Parathyroid adenoma (tissue), 2 donors: ENCODE measurements around the gene EIF1.

Experiments
- H2AFZ ChIP-seq: fragments of 300-600 bp; sonication (generic); one replicate; pipeline ENCODE4 v1.7.0; 2017; ENCODE audit warnings: antibody characterized with exemption, mild to moderate bottlenecking
- H3K27ac ChIP-seq: fragments of 300-600 bp; sonication (generic); one replicate; pipeline ENCODE4 v1.7.0; 2017
- H3K27me3 ChIP-seq: fragments of 300-600 bp; sonication (generic); one replicate; pipeline ENCODE4 v1.7.0; 2017; ENCODE audit warnings: low read length; ENCODE audit not compliant: control insufficient read depth, insufficient read depth
- H3K36me3 ChIP-seq: fragments of 300-600 bp; sonication (generic); one replicate; pipeline ENCODE4 v1.7.0; 2017; ENCODE audit warnings: low read length; ENCODE audit not compliant: control insufficient read depth, insufficient read depth
- H3K4me1 ChIP-seq: fragments of 300-600 bp; sonication (generic); one replicate; pipeline ENCODE4 v1.7.0; 2017; ENCODE audit warnings: control low read depth
- H3K4me2 ChIP-seq: fragments of 300-600 bp; sonication (generic); one replicate; pipeline ENCODE4 v1.7.0; 2017; ENCODE audit warnings: low read length
- H3K4me3 ChIP-seq: fragments of 300-600 bp; sonication (generic); one replicate; pipeline ENCODE4 v1.7.0; 2017; ENCODE audit warnings: low read depth, low read length
- H3K79me2 ChIP-seq: fragments of 300-600 bp; sonication (generic); one replicate; pipeline ENCODE4 v1.7.0; 2017; ENCODE audit warnings: control low read depth
- H3K9ac ChIP-seq: fragments of 300-600 bp; sonication (generic); one replicate; pipeline ENCODE4 v1.7.0; 2017; ENCODE audit warnings: mild to moderate bottlenecking
- H3K9me3 ChIP-seq: fragments of 300-600 bp; sonication (generic); one replicate; pipeline ENCODE4 v1.7.0; 2017; ENCODE audit warnings: low read length; ENCODE audit not compliant: control insufficient read depth
- TF ChIP-seq, protein P1 (sequence below): fragments of 300-600 bp; sonication (generic); IDR thresholded peaks from one replicate; pipeline ENCODE4 v1.7.0; 2017; ENCODE audit warnings: antibody characterized with exemption, mild to moderate bottlenecking
- donor health status: primary hyperparathyroidism.

EIF1 gene

GRCh38 chr17:41702712-41703111 is 14.0 kb downstream of the EIF1 start:
- no peak overlapping the region for H2AFZ ChIP-seq
- H3K4me2 ChIP-seq = no peak overlapping the region
- no peak overlapping the region for H3K4me3 ChIP-seq
- H3K9me3 ChIP-seq = no peaks in the 10 kb centered on the region
- no peaks in the 10 kb centered on the region for H3K4me1 ChIP-seq
- TF ChIP-seq, protein P1, sequence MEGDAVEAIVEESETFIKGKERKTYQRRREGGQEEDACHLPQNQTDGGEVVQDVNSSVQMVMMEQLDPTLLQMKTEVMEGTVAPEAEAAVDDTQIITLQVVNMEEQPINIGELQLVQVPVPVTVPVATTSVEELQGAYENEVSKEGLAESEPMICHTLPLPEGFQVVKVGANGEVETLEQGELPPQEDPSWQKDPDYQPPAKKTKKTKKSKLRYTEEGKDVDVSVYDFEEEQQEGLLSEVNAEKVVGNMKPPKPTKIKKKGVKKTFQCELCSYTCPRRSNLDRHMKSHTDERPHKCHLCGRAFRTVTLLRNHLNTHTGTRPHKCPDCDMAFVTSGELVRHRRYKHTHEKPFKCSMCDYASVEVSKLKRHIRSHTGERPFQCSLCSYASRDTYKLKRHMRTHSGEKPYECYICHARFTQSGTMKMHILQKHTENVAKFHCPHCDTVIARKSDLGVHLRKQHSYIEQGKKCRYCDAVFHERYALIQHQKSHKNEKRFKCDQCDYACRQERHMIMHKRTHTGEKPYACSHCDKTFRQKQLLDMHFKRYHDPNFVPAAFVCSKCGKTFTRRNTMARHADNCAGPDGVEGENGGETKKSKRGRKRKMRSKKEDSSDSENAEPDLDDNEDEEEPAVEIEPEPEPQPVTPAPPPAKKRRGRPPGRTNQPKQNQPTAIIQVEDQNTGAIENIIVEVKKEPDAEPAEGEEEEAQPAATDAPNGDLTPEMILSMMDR = no peak
- no peaks in the 10 kb centered on the region for H3K36me3 ChIP-seq
- no peaks in the 10 kb centered on the region for H3K27me3 ChIP-seq
- H3K9ac ChIP-seq = no peak overlapping the region
- no peaks in the 10 kb centered on the region for H3K79me2 ChIP-seq
- no peak overlapping the region for H3K27ac ChIP-seq

GRCh38 chr17:41705271-41705991 is 16.7 kb downstream of the EIF1 start:
- H3K4me3 ChIP-seq = no peak overlapping the region
- no peak overlapping the region for H2AFZ ChIP-seq
- H3K4me1 ChIP-seq = no peaks in the 10 kb centered on the region
- no peaks in the 10 kb centered on the region for H3K79me2 ChIP-seq
- no peak overlapping the region for H3K4me2 ChIP-seq
- TF ChIP-seq, protein P1 = no peak
- H3K27me3 ChIP-seq = no peaks in the 10 kb centered on the region
- H3K9ac ChIP-seq = no peak overlapping the region
- no peak overlapping the region for H3K27ac ChIP-seq
- H3K9me3 ChIP-seq = no peaks in the 10 kb centered on the region
- H3K36me3 ChIP-seq = no peaks in the 10 kb centered on the region

- Histone ChIP-seq H3K9ac (no peak overlapping the region), H3K36me3 (no peaks in the 10 kb centered on the region), H3K4me2 (no peak overlapping the region), H3K4me1 (no peaks in the 10 kb centered on the region), H3K79me2 (no peaks in the 10 kb centered on the region), H3K9me3 (no peaks in the 10 kb centered on the region), H3K27me3 (no peaks in the 10 kb centered on the region), H3K27ac (no peak overlapping the region), H3K4me3 (no peak overlapping the region), H2AFZ (no peak overlapping the region)
- TF ChIP-seq, protein P1 = no peak
Measured at GRCh38 chr17:41707803-41708669, 19.4 kb downstream of the EIF1 start.

- Histone ChIP-seq H3K79me2 (no peaks in the 10 kb centered on the region), H3K27me3 (no peaks in the 10 kb centered on the region), H3K4me1 (no peaks in the 10 kb centered on the region), H2AFZ (no peak overlapping the region), H3K9me3 (no peaks in the 10 kb centered on the region), H3K36me3 (no peaks in the 10 kb centered on the region), H3K27ac (no peak overlapping the region), H3K4me3 (no peak overlapping the region), H3K4me2 (no peak overlapping the region), H3K9ac (no peak overlapping the region)
- TF ChIP-seq, protein P1 = no peak
Measured at GRCh38 chr17:41710472-41711090, 21.9 kb downstream of the EIF1 start.
